Dedifferentiated amniotic fluid mesenchymal stem cell (primary cell): ENCODE measurements around the gene AGER.
"Not testable (repeated sequence)": the region's sequence is repeated elsewhere in the genome, so short reads cannot be mapped to it uniquely, and the experiment has no call there.

Experiments used
- DNase-seq: peaks from one replicate; pipeline ENCODE4 v3.0.0-alpha.2; 2016; ENCODE audit errors: extremely low spot score

AGER gene

DNA sequence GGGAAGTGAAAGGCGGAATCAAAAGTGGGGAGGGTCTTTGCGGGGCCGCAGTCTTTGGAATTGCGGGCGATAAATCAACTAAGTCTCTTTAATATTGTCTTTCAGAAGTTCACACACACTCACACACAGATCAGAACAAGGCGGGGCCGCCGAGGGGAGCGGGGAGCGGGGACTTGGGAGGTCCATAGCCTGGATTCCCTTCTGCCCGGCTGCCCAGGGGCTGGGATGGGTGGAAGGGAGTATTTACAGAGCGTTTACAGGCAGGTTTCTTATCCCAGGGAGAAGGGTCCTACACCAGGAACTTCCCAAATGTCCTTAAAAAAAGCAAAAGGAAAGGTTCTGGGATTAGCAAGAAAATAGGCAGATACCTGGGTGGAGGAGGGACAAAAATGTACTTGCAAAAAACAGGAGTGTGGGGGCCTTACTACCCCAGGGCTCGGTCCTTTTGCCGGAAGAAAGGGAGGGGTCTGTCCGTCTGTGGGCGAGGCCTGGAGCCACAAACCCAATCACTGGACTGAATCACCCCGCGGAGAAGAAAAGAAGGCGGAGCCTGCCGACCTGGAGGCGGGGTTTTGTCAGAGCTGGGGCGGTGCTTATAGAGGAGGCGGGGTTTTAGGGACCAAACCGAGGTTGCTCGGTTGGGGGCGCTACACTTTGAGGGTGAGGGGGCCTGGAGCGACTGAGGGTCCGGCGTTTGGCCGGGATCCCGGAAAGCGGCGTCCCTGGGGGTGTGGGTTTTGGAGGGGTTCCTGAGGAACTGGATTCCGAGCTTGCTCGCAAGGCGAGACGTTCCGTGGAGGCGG lies 35.6 kb downstream of the AGER start:
- DNase-seq, result no peak

DNA sequence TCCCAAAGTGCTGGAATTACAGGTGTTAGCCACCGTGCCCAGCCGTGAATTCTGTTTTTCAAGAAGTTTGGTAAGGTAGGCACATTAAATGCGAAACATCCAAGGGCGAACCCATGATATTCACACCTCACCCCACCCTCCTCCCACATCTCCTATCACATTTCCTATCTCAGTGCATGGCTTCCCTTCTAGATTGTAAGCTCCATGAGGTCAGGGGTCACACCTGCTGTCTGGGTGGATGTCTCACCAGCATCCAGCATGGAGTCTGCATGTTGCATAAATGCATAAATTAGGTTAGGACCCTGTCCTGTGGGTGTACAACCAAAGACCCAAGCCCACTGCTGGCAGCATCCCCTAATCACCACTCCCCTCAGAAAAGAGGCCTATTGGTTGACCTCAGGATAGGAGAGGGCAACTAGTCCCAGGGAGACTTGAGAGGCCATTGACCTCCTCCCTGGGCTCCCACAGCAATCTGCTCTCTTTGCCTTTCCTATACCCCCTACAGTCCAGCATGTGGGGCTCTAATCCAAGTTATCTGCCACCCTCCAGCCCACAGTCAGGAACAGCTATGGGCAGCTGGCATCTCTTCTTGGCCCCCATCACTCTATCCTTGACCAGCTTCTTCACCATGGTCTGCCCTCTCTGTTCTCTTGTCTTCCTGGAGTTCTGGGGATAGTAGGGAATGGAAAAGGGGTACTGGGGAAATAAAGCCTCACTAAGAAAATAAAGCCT lies 36.5 kb downstream of the AGER start:
- no peak for DNase-seq

DNA sequence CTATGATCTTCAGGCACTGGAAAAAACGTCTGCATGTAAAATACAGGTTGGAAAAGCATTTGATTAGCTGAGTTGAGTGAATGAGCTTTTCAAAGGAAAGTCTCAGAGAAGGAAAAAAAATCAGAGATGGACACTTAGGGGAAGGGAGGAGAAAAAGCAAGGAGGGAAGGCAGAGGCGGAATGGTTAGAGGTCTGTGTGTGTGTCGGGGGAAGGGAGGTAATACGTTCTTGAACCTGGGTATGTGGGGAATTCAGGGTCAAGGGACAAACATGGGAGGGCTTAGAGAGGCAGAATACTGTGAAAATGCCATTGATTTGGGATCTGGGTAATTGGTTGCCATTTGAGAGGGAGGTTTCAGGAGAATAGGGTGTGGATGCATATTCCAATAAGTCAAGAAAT lies 37.4 kb downstream of the AGER start:
- no peak for DNase-seq

DNA sequence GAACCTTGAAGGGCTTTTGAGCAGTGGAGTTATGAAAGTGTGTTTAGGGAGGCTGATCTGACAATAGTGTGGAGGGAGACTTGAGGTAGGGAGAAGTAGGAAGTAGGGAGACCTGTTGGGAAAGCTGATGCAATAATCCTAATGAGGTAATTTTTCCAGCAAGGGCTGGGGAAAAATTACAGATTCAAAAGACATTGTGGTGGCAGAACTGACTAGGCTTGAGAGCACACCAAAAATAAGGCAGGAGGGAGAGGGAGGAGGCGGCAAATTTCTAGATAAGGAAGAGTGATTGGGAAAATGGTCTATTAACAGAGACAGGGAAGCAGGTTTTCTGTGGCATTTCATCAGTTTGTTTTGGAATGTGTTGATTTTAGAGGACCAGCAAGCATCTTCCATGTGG lies 37.8 kb downstream of the AGER start:
- DNase-seq, result no peak

DNA sequence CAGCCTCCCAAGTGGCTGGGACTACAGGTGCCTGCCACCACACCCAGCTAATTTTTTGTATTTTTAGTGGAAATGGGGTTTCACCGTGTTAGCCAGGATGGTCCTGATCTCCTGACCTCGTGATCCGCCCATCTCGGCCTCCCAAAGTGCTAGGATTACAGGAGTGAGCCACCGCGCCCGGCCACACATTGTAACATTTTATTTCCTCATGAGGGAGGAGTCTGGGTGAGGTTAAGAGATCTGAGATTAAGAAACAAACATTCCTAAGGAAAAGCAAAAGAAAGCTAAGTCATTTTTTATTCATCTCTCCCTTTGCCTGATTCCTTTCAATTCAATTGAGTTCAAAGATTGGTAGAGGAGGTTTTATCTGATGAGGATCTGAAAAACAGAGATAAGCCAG lies 39.8 kb downstream of the AGER start:
- not testable (repeated sequence) for DNase-seq

DNA sequence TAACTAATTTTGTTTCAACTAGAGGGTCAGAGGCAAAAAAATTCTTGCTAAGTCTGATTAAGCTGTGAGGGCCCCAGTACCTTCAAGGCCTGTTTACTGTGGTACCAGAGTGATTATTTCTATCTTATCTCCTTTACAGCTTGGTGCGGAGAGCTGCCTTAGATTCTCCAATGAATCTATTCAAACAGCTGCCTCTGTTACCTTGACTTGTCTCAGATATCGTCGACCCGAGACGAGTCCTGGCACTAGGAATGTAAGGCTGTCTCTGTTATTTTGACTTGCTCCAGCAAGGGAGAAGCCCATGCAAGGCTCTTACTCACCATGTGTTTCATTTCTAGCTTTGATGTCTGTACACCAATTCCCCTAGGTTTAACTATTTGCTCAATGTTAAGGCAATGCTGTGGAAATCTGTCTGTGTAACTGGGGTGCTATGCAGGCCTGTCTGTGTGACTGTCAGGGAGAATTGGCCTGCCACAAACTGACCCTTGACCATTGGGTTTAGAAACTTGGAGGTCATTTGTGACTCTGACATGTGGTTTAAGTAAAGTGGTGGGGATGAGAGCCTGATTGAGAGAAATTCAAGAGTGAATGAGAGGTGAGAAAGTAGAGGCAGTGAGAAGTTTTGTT lies 43.5 kb downstream of the AGER start:
- DNase-seq, result no peak

DNA sequence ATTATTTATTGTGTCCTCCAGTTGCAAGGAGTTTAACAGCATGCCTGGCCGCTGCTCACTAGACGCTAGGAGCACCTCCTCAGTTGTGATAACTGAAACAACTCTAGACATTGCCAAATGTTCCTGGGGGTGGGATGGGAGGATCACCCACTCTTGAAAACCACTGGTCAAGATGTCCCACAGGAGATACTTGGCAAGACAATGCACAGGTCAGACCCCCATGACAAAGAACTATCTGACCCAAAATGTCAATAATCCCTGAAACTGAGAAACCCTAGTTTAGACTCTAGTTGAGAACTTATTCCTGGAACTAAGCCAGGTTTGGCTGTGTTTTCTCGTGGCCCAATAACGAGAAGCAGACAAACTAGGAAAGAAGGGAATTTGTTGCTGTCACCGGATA lies 44.5 kb downstream of the AGER start:
- DNase-seq, result no peak

DNA sequence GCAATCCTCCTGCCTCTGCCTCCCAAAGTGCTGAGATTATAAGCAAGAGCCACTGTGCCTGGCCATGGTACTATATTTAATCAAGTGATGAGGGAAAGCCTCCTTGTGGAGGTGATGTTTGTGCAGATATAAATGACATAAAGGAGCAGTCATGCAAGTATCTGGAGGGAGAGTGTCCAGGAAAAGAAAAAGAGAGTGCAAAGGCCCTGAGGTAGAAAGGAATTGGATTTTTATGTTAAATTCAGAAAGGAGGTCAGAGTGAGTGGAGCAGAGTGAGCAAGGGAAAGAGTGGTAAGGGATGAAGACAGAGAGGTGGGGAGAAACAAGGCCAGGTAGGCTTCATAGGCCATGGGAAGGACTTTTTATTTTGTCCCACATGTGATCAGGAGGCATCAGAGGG lies 46.6 kb downstream of the AGER start:
- no peak for DNase-seq

DNA sequence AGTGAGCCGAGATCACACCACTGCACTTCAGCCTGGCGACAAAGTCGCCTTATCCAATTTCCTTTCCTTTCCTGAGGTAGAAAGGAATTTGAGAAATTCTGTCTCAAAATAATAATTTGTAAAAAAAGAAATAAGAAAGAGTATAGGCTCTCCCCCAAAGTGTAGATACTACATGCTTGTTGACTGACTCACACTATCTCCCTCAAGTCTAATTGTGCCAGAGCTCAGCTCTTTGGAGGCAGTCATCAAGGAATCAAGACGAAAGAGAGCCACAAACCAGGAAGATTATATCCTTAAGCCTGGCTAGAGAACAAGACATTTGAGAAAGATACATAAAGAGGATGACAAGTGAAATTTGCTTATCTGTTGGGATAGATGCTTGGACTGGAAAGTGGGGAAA lies 50.3 kb downstream of the AGER start:
- DNase-seq, result no peak

DNA sequence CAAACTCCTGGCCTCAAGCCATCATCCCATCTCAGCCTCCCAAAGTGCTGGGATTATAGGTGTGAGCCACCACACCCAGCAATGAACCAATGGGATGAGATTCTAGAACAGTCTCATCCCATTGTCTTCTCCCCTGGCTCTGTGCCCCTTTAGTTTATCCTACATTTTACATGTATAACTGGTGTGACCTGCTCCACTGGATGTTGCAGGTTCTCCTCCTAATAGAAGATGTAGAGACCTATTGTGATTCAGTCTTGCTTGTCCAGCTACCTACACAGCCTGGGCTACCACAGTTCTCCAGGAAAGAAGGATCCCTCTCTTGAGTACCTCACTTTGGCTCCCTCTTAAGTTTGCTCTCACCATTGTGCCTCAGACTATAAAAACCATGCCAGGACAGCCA lies 51.9 kb downstream of the AGER start:
- no peak for DNase-seq

DNA sequence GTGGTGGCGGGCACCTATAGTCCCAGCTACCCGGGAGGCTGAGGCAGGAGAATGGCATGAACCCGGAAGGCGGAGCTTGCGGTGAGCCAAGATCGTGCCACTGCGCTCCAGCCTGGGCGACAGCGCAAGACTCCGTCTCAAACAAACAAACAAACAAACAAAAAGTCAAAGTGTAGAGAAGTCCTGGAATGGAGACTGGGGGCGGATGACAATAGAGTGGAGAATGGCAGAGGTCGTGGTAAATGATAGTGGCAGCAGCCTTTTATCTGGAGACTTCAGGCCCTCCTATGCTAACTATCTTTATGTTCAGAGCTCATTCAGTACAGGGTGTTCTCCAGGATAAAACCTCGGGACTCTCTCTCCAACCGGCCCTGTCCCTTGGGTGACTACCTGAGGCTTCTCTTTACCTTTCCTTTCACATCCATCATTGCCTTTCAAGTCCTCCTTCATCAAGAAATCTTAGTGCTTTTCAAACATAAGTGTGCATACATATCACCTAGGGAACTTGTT lies 52.6 kb downstream of the AGER start:
- DNase-seq, result no peak
